OCI-LY3 (cell line): ENCODE measurements around the gene PLRG1.

ENCODE experiments used
- H2AFZ ChIP-seq: fragments of 200-600, 300-600 bp; shearing (Covaris generic); 2 replicates; pipeline ENCODE4 v1.6.0; 2014; ENCODE audit warnings: antibody characterized with exemption, low read depth, low read length
- H3K27ac ChIP-seq: fragments of 200-600, 300-600 bp; sonication (generic); 2 replicates; pipeline ENCODE4 v1.5.1; 2014; ENCODE audit warnings: mild to moderate bottlenecking, low read length, moderate library complexity, mixed read lengths
- H3K27me3 ChIP-seq: fragments of 200-600, 300-600 bp; sonication (generic); 2 replicates; pipeline ENCODE4 v1.6.1; 2014; ENCODE audit warnings: low read depth, low read length, mixed read lengths
- H3K36me3 ChIP-seq: fragments of 200-600, 300-600 bp; sonication (generic); replicated peaks from 2 replicates; pipeline ENCODE3; 2014; ENCODE audit warnings: low read depth, low read length, mixed read lengths
- H3K4me1 ChIP-seq: fragments of 300-600, 200-600 bp; sonication (generic); 2 replicates; pipeline ENCODE4 v1.6.1; 2014; ENCODE audit warnings: low read length, mixed read lengths
- H3K4me2 ChIP-seq: fragments of 200-600, 300-600 bp; sonication (generic); 2 replicates; pipeline ENCODE4 v1.6.1; 2014; ENCODE audit warnings: low read length, mixed read lengths
- H3K4me3 ChIP-seq: fragments of 300-600, 200-600 bp; sonication (generic); 2 replicates; pipeline ENCODE4 v1.5.1; 2014; ENCODE audit warnings: antibody characterized with exemption, mild to moderate bottlenecking, low read length, moderate library complexity
- H3K79me2 ChIP-seq: fragments of 300-600, 200-600 bp; shearing (Covaris generic); 2 replicates; pipeline ENCODE4 v1.6.1; 2014; ENCODE audit warnings: mild to moderate bottlenecking, low read length, mixed read lengths
- H3K9ac ChIP-seq: fragments of 300-600, 200-600 bp; shearing (Covaris generic); 2 replicates; pipeline ENCODE4 v1.6.0; 2014; ENCODE audit warnings: mild to moderate bottlenecking, low read length, moderate library complexity
- H3K9me3 ChIP-seq: fragments of 200-600, 300-600 bp; shearing (Covaris generic); 2 replicates; pipeline ENCODE4 v1.6.1; 2014; ENCODE audit warnings: low read length, mixed read lengths; ENCODE audit not compliant: insufficient read depth
- H4K20me1 ChIP-seq: fragments of 200-600, 300-600 bp; sonication (generic); 2 replicates; pipeline ENCODE4 v1.6.1; 2016; ENCODE audit warnings: low read length, mixed read lengths; ENCODE audit not compliant: insufficient read depth
- CTCF ChIP-seq: fragments of 200-600, 300-600 bp; sonication (generic); IDR thresholded peaks from 2 replicates; pipeline ENCODE4 v1.5.1; 2014; ENCODE audit warnings: antibody characterized with exemption, low read length, low read depth
- EZH2phosphoT487 ChIP-seq: fragments of 200-600 bp; shearing (Covaris generic); IDR thresholded peaks from 2 replicates; pipeline ENCODE4 v1.6.1; 2018; ENCODE audit warnings: antibody characterized with exemption, mixed run types, low read depth

The PLRG1 gene

GRCh38 chr4:154588198-154588597 is 38.0 kb upstream of the PLRG1 start:
- no peak overlapping the region for H2AFZ ChIP-seq
- H3K9me3 ChIP-seq, result no peaks in the 10 kb centered on the region
- no peaks in the 10 kb centered on the region for H3K4me1 ChIP-seq
- no peak overlapping the region for H3K4me2 ChIP-seq
- H3K9ac ChIP-seq, result no peak overlapping the region
- H4K20me1 ChIP-seq, result no peaks in the 10 kb centered on the region
- H3K27ac ChIP-seq, result no peak overlapping the region
- no peak overlapping the region for H3K4me3 ChIP-seq
- TF ChIP-seq CTCF, result no peak
- no peak for TF ChIP-seq EZH2phosphoT487
- H3K79me2 ChIP-seq, result no peaks in the 10 kb centered on the region
- peaks cover 19% of the 10 kb centered on the region for H3K27me3 ChIP-seq
- no peaks in the 10 kb centered on the region for H3K36me3 ChIP-seq

GRCh38 chr4:154586296-154587033 is 36.3 kb upstream of the PLRG1 start:
- peaks cover 19% of the 10 kb centered on the region for H3K27me3 ChIP-seq
- H3K4me2 ChIP-seq, result no peak overlapping the region
- no peak overlapping the region for H3K27ac ChIP-seq
- TF ChIP-seq CTCF (no peak), EZH2phosphoT487 (no peak)
- no peak overlapping the region for H3K9ac ChIP-seq
- H3K4me1 ChIP-seq, result no peaks in the 10 kb centered on the region
- no peak overlapping the region for H3K4me3 ChIP-seq
- H2AFZ ChIP-seq, result no peak overlapping the region
- no peaks in the 10 kb centered on the region for H3K36me3 ChIP-seq
- H4K20me1 ChIP-seq, result no peaks in the 10 kb centered on the region
- no peaks in the 10 kb centered on the region for H3K9me3 ChIP-seq
- H3K79me2 ChIP-seq, result no peaks in the 10 kb centered on the region

- Histone ChIP-seq H3K4me1 (no peaks in the 10 kb centered on the region), H3K79me2 (no peaks in the 10 kb centered on the region), H3K27ac (no peak overlapping the region), H4K20me1 (no peaks in the 10 kb centered on the region), H3K4me3 (no peak overlapping the region), H2AFZ (no peak overlapping the region), H3K27me3 (peaks cover 19% of the 10 kb centered on the region), H3K4me2 (no peak overlapping the region), H3K9me3 (no peaks in the 10 kb centered on the region), H3K9ac (no peak overlapping the region), H3K36me3 (no peaks in the 10 kb centered on the region)
- no peak for TF ChIP-seq EZH2phosphoT487
These were observed 35.3 kb upstream of the PLRG1 start for GRCh38 chr4:154585369-154586018.

GRCh38 chr4:154584259-154584658 is 34.1 kb upstream of the PLRG1 start:
- Histone ChIP-seq H3K4me2 (no peak overlapping the region), H3K9me3 (no peaks in the 10 kb centered on the region), H3K4me1 (no peaks in the 10 kb centered on the region), H3K79me2 (no peaks in the 10 kb centered on the region), H2AFZ (no peak overlapping the region), H3K36me3 (no peaks in the 10 kb centered on the region), H3K27ac (no peak overlapping the region), H3K9ac (no peak overlapping the region), H4K20me1 (no peaks in the 10 kb centered on the region), H3K4me3 (no peak overlapping the region), H3K27me3 (peaks cover 16% of the 10 kb centered on the region)
- TF ChIP-seq EZH2phosphoT487, result no peak
- TF ChIP-seq CTCF, result no peak
